ENCODE measurements around the gene NDC1. TPM values are rescaled to one million over a fixed set of nuclear protein-coding genes. Genes with fewer than 3 reads are reported as not detected.

Gene NDC1
- polyA plus RNA-seq, 1 donor = 38.9 TPM

- DNase-seq = no peak
Measured at GRCh38 chr1:53732409-53732808, 105.7 kb downstream of the NDC1 start.

- no peak for DNase-seq
Measured at GRCh38 chr1:53731779-53732305, 106.3 kb downstream of the NDC1 start.

GRCh38 chr1:53731043-53731600 is 107.0 kb downstream of the NDC1 start:
- no peak for DNase-seq

- no peak for DNase-seq
Measured at GRCh38 chr1:53730224-53730865, 107.8 kb downstream of the NDC1 start.

GRCh38 chr1:53729456-53730223 is 108.5 kb downstream of the NDC1 start:
- no peak for DNase-seq

GRCh38 chr1:53728702-53729455 is 109.2 kb downstream of the NDC1 start:
- no peak for DNase-seq

- DNase-seq = no peak
Measured at GRCh38 chr1:53728196-53728595, 109.9 kb downstream of the NDC1 start.

GRCh38 chr1:53727461-53728092 is 110.5 kb downstream of the NDC1 start:
- DNase-seq = no peak

- no peak for DNase-seq
Measured at GRCh38 chr1:53726009-53726600, 112.0 kb downstream of the NDC1 start.

GRCh38 chr1:53725238-53725689 is 112.8 kb downstream of the NDC1 start:
- no peak for DNase-seq

GRCh38 chr1:53722025-53722424 is 116.1 kb downstream of the NDC1 start:
- DNase-seq = no peak

GRCh38 chr1:53721088-53721487 is 117.0 kb downstream of the NDC1 start:
- DNase-seq = no peak

GRCh38 chr1:53719469-53719868 is 118.6 kb downstream of the NDC1 start:
- DNase-seq = no peak

- DNase-seq = no peak
Measured at GRCh38 chr1:53718443-53718842, 119.7 kb downstream of the NDC1 start.

GRCh38 chr1:53717025-53717804 is 120.9 kb downstream of the NDC1 start:
- DNase-seq = no peak

GRCh38 chr1:53716150-53716549 is 121.9 kb downstream of the NDC1 start:
- no peak for DNase-seq

GRCh38 chr1:53715478-53715877 is 122.6 kb downstream of the NDC1 start:
- DNase-seq = no peak

Measured in left kidney (tissue), 2 donors.